Mucosa of gallbladder (tissue), 1 donor: ENCODE results near the gene TRIM59. TPM values are rescaled to one million over a fixed set of nuclear protein-coding genes. Genes with fewer than 3 reads are reported as not detected.
A peak's percentile ranks its signal among the peaks of the same experiment; 100 is the strongest.

Source experiments
- DNase-seq: peaks from one replicate; pipeline ENCODE4 v3.0.0-alpha.2; 2020; ENCODE audit warnings: low spot score
- total RNA-seq: library from RNA; stranded (reverse); gene quantifications from one replicate; pipeline ENCODE4 v1.2.1, GENCODE V29; 2021
- donor health status: DM: no; HTN: no; CAD: no.

TRIM59 gene
- total RNA-seq, 1 donor from 2014 or later = 5.6 TPM

DNA sequence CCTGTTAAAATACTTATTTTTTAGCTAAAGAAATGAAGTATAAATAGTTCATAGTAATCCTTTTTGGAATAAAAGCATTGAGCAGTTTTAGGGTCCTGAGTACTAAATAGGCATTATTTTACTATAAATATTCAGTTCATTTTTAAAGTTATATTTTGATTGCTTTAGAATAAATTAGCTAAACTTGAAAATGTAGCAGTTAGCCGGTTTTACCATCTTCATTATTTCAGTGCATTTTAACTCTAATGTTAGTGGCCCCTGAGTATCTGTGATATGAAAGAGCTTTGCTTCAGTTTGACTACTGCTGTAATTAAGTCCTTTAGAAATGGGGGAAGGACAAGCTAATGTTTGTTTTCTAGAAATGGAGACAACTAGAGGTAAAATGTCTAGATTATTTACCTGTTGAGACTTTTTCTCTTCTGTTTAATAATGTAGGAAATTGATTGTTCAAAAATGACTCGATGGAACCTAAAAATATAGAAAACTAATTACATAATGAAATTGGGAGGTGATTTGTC, 46.5 kb downstream of the TRIM59 start:
- DNase-seq = no peak

DNA sequence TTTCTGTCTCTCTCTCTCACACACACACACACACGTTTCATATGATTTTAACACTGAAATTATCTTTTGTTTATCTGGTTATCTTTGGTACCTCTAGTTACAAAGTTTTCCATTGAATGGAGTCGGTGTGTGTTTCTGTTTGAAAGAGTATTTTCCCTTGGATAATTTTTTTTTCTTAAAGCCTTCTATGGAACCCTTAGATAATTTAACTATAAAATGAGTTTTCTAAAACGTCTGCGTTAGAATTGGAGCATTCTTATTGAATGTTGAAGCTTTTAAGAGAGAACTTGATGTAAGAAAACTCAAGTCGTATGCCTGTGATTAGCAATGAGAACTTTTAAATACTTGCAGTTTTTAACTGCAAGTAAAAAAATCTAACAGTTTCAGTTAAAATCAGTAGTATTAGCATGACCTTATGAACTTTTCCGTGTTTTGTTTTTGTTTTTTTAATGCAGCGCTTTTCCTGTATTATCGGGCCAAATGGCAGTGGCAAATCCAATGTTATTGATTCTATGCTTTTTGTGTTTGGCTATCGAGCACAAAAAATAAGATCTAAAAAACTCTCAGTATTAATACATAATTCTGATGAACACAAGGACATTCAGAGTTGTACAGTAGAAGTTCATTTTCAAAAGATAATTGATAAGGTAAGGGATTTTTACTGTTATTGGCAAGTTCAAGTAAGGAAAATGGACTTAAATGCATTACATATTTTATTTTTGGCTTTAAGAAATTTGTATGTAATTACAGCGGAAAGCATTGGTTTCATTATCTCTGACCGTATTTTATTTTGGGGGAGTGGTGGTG, 47.2 kb downstream of the TRIM59 start:
- DNase-seq = no peak

DNA sequence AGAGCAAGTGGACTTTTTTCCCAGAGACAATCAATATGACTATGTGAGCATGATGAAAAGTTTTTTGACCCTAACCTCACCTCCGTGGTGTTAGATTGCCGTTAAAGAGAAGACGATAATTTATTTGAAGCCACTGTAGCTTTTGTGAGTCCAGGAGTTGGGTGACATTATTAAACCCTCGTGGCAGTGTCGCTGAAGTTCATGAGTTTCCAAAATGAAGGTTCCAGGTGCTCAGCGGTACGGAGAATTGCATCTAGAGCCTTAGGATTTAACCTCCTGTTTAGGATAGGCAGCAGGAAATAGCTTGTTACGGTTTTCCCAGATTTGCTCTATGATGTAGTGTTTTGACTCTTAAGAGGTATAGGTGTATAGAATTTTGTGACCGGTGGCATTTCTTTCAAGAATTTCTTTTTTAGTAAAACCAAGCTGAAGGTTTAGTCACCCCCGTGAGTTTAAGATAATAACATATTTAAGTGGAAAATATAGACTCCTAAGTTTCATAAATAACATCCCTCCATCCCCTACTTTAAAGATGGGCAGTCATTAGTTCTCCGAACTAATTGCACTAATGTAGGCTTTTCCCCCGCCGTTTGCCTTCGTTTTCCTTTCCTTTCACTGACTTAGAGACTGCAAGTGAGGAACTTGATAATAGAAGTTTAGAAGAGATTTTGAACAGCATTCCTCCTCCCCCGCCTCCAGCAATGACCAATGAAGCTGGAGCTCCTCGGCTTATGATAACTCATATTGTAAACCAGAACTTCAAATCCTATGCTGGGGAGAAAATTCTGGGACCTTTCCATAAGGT, 48.1 kb downstream of the TRIM59 start:
- no peak for DNase-seq

DNA sequence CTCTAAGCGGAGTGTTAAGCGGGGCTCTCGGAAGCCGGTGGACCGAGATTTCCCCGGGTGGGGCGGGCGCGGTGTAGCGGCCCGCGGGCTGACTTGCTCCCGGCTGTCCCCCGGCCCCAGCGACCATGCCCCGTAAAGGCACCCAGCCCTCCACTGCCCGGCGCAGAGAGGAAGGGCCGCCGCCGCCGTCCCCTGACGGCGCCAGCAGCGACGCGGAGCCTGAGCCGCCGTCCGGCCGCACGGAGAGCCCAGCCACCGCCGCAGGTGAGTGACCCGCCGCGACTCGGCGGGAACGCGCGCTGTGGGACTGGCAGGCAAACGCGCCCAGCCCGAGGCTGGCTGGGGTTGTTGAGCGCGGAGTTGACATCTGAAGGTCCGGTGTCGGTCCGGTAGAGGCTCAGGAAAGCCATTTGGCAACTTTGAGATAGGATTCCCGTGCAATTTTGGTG, 48.9 kb downstream of the TRIM59 start:
- DNase-seq = peak; percentile 11

DNA sequence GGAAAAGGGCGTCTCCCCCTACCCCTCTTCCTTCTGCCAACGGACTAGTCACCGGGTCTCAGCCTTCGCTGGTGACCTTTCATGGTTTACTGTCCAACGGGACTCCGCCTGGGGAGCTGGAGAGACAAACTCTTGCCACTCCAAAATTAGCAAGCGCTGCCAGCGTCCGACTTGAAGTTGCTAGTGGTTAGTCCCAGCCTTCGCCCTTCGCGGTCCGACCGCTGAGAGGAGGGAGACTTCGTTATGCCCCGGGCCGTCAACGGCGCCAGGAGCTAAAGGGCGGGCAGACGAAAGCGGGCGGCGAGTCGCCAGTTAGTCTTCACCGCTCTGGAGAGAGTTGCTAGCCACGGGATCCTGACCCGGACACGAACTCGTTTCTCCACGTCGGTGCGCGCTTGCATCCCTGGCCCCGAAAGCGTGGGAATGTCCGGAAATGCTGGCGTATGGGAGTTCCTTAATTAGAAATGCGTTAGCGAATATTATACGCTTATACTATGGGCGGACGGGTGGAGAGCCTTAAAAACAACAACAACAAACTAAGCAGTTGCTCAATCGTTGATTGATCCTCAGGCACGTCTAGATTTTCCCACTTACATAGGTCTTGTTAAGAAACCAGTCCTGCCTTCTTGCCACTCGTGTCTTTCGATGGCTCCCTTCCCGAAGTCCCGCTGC, 49.4 kb downstream of the TRIM59 start:
- DNase-seq = peak; percentile 35

DNA sequence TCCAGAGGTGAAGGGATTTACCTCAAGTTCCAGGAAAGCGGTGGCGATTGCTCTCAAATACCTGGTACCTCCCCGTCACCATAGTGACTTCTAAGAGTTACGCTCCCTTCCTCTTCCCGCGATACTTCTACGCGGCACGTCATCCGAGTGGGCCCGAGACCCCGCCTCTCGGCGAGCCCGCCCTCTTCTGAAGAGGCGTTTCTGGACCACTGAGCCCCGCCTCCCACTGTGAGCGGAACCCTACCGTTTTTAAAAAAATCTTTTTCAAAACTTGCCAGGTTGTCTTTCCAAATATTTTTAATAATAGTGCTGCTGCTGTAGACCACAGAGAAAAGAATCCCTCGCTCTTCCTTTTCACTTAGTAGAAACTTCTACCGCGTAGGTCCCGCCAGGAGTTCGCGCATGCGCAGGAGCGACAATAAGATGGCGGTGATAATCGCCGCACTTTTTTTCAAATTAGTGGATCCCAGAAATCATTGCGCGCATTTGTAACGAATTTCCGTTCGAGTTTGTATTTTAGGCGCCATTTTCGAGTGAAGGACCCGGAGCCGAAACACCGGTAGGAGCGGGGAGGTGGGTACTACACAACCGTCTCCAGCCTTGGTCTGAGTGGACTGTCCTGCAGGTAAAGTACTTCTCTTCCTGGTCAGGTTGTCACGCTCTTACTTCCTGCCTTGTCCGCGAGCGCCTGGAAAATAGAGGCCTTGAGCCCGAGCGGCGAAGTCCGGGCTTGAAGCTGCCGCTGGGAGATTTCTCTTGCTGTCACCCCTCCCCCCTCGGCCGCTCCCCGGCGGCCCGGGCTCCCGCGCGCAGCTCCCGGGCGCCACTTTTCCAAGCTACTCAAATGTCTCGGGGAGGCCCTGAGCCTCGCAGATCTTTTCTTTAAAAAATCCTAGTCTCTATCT, 50.2 kb downstream of the TRIM59 start, which contains the start of the genes IFT80 and SMC4:
Gene IFT80, minus strand, starts transcription at position 101 of the 905 bp plus-strand sequence. CDS start 14,625 bp downstream, outside the sequence.
Gene SMC4, plus strand, starts transcription at position 526 of the 905 bp plus-strand sequence. CDS start 1,177 bp downstream, outside the sequence.
- peak; percentile 98 for DNase-seq

DNA sequence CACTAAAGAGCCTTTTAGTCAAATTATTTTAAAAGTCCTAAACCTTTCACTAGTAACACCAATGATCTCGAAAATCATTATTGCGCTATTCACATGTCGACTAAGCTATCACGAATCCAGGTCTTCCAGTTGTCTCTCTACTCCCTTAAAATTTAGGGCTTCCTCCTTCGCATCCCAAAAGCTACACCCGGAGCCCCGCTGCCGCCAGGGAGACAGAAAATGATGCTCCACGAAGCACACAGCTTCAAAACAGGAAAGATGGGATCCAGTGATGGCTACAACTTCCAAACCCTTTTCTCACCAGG, 50.8 kb downstream of the TRIM59 start:
- DNase-seq = no peak

DNA sequence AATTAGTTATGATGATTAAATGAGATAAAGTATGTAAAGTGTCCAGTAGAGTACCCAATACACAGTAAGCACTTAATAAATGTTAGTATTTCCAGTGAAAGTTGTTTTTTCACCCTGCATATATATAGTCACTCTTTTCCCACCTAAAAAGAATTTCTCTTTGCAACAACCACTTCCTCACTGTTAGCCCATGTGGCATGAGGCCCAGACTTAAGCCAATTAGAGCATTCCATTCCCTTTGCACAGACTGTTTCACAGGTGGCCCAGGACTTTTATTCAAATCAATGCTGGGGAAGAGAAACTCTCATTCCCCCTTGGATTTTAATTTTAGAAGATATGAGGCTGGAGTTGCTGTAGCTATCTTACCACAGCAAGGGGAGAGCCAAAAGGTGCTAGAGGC, 54.3 kb downstream of the TRIM59 start:
- DNase-seq = no peak

DNA sequence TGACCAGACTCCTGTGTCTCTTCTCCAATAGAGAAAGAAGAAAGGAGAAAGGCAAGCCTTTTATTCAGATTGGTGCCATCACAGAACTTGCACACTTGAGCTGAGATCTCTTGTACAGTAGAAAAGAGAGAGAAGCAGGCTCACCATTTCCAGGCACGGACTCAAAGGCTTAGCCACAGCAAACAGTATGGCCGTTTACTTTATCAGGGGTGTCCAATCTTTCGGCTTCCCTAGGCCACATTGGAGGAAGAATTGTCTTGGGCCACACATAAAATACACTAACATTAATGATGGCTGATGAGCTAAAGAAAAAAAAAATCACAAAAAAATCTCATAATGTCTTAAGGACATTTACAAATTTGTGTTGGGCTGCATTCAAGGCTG, 55.6 kb downstream of the TRIM59 start:
- DNase-seq = no peak

DNA sequence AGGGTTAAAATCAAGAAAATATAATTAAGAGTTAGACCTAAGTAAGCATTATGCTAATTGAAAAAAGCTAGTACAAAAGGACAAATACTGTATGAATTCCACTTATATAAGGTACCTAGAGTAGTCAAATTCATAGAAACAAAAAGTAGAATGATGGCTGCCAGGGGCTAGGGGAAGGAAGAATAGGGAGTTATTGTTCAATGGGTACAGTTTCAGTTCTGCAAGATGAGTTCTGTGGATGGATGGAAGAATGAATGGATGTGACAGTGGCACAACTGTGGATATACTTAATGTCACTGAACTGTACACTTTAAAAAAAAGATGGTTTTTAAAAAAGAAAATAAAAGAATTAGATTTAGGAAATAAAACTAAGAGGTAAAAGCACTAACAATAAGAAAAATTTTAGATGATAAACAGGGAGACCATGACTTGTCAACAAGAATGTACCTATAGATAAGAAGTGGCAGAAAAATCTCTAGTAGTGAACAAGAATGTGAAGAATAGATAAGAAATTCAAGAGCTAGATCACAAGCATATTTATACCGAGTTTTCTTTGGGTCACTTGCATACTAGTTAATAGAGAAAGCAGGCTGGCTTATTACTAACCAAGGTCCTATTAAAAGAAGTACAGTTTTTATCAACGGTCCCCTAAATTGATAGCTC, 56.1 kb downstream of the TRIM59 start:
- DNase-seq = no peak

DNA sequence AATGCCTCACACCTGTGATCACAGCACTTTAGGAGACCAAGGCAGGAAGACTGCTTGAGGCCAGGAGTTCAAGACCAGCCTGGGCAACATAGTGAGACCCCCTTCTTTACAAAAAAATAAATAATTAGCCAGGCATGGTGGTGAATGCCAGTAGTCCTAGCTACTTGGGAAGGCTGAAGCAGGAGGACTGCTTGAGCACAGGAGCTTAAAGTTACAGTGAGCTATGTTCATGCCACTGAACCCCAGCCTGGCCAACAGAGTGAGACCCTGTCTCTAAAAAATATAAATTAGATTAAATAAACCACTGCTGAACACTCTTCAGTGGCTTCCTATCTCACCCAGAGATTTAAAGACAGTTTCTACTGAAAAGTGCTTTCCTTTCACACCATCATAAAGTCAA, 56.8 kb downstream of the TRIM59 start:
- DNase-seq = no peak

DNA sequence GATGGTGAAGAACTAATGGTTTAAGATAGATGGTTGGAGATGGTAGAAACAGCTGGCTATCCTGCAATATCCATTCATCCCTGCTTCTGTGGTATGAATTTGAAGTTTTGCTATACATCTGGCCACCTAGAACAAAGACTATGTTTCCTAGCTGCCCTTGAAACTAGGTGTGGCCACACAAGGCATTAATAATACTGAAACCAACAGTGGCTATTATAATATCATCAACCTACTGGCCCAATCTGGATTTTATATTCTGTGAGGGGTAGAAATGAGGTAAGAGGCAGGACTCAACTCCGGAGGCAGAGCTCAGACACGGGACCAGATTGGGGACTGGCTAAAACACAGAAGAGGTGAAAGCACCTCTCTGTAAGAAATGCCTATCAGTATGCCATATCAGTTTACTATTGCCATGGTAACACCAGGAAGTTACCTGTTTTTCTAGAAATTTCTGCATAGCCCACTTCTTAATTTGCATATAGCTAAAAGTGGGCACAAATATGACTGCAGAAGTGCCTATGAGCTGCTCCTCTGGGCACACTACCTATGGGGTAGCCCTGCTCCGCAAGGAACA, 58.9 kb downstream of the TRIM59 start:
- no peak for DNase-seq

Other genes starting within 250 kb of the TRIM59 start
- gene C3orf80, start 224.4 kb downstream of the TRIM59 start, total RNA-seq = 0.55 TPM
- gene IFT80, start 50.6 kb downstream of the TRIM59 start, total RNA-seq = 25.8 TPM
- 32.2 TPM for gene SMC4, start 50.1 kb downstream of the TRIM59 start, total RNA-seq
- gene KPNA4, start 115.8 kb upstream of the TRIM59 start, total RNA-seq = 49.1 TPM
- 18.5 TPM for gene ARL14, start 227.4 kb upstream of the TRIM59 start, total RNA-seq